Measurements from ENCODE around the gene GNMT. TPM values are rescaled to one million over a fixed set of nuclear protein-coding genes. Genes with fewer than 3 reads are reported as not detected.

Gene GNMT
- total and polyA plus RNA-seq, 9 of the 15 experiments (the other 6 are each of a cell fraction or from before 2014, with no cell fraction given): 0.11 to 0.29 (median 0.15) TPM; not detected in 6

- TF ChIP-seq, protein P1, sequence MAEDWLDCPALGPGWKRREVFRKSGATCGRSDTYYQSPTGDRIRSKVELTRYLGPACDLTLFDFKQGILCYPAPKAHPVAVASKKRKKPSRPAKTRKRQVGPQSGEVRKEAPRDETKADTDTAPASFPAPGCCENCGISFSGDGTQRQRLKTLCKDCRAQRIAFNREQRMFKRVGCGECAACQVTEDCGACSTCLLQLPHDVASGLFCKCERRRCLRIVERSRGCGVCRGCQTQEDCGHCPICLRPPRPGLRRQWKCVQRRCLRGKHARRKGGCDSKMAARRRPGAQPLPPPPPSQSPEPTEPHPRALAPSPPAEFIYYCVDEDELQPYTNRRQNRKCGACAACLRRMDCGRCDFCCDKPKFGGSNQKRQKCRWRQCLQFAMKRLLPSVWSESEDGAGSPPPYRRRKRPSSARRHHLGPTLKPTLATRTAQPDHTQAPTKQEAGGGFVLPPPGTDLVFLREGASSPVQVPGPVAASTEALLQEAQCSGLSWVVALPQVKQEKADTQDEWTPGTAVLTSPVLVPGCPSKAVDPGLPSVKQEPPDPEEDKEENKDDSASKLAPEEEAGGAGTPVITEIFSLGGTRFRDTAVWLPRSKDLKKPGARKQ (CRISPR knock-in tag; IDR thresholded peaks at IDR 0.05): no peak
- TF ChIP-seq MTA1 (IDR thresholded peaks at IDR 0.05; ENCODE audit: borderline replicate concordance): no peak; the same call in 1 of the 2 replicates
- TF ChIP-seq ZEB2 (IDR thresholded peaks at IDR 0.05): peak; percentile 47; the same call in 1 of the 2 replicates
- TF ChIP-seq MAFK (IDR thresholded peaks at IDR 0.05; ENCODE audit: low read length): peak; percentile 85
- TF ChIP-seq NR4A1 (CRISPR knock-in tag; IDR thresholded peaks at IDR 0.05): 0 out of 2 replicates have a peak, but pooled peaks have one; percentile 52
- TF ChIP-seq NR4A1 (tag; IDR thresholded peaks at IDR 0.05): no peak
- TF ChIP-seq CHD4 (IDR thresholded peaks at IDR 0.05; ENCODE audit: insufficient read depth, insufficient replicate concordance, low read depth, low read length, poor library complexity, severe bottlenecking): no peak
- no peak for TF ChIP-seq BRD4 (IDR thresholded peaks at IDR 0.05)
- 0 out of 2 replicates have a peak, but pooled peaks have one; percentile 20 for TF ChIP-seq RB1 (IDR thresholded peaks at IDR 0.05; ENCODE audit: low read depth)
- TF ChIP-seq TCF15 (CRISPR knock-in tag; IDR thresholded peaks at IDR 0.05): no peak
- TF ChIP-seq ZBTB7A (IDR thresholded peaks at IDR 0.05; ENCODE audit: borderline replicate concordance, control insufficient read depth, low read depth, low read length): peak; percentile 81; the same call in 1 of the 2 replicates
- no peak for TF ChIP-seq SRSF1 (IDR thresholded peaks at IDR 0.05; ENCODE audit: low read depth, low read length)
- 0 out of 2 replicates have a peak, but pooled peaks have one; percentile 3 for TF ChIP-seq EP300 (IDR thresholded peaks at IDR 0.05; ENCODE audit: low read length)
- TF ChIP-seq TEAD2 (tag; IDR thresholded peaks at IDR 0.05): no peak
- no peak for TF ChIP-seq ZNF785 (CRISPR knock-in tag; IDR thresholded peaks at IDR 0.05)
- no peak for TF ChIP-seq ZC3H8 (IDR thresholded peaks at IDR 0.05)
- TF ChIP-seq JUN (IDR thresholded peaks at IDR 0.05; ENCODE audit: borderline replicate concordance, low read depth, low read length): peak; percentile 94
- TF ChIP-seq JUN (CRISPR knock-in tag; IDR thresholded peaks at IDR 0.05; ENCODE audit: borderline replicate concordance): no peak
- peak; percentile 94 for TF ChIP-seq GATAD2A (IDR thresholded peaks at IDR 0.05)
- no peak for TF ChIP-seq KHSRP (IDR thresholded peaks at IDR 0.05)
- no peak for TF ChIP-seq MAZ (CRISPR knock-in tag; conservative IDR thresholded peaks at IDR 0.05 in 1 of 2, IDR thresholded peaks at IDR 0.05 in 1 of 2)
- TF ChIP-seq FOXK1 (CRISPR knock-in tag; IDR thresholded peaks at IDR 0.05; ENCODE audit: borderline replicate concordance): no peak
- TF ChIP-seq, protein P2, sequence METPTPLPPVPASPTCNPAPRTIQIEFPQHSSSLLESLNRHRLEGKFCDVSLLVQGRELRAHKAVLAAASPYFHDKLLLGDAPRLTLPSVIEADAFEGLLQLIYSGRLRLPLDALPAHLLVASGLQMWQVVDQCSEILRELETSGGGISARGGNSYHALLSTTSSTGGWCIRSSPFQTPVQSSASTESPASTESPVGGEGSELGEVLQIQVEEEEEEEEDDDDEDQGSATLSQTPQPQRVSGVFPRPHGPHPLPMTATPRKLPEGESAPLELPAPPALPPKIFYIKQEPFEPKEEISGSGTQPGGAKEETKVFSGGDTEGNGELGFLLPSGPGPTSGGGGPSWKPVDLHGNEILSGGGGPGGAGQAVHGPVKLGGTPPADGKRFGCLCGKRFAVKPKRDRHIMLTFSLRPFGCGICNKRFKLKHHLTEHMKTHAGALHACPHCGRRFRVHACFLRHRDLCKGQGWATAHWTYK (CRISPR knock-in tag; IDR thresholded peaks at IDR 0.05): no peak
- no peak for TF ChIP-seq PTRF (tag; IDR thresholded peaks at IDR 0.05)
Measured at GRCh38 chr6:42970871-42971612, 10.5 kb downstream of the GNMT start (continued).

Measured in K562 (cell line).